Measurements from ENCODE around the gene ZFYVE21. TPM values are rescaled to one million over a fixed set of nuclear protein-coding genes. Genes with fewer than 3 reads are reported as not detected.

The ZFYVE21 gene
- polyA plus RNA-seq, 4 donors = 40.0 to 53.6 (median 42.1) TPM

DNA sequence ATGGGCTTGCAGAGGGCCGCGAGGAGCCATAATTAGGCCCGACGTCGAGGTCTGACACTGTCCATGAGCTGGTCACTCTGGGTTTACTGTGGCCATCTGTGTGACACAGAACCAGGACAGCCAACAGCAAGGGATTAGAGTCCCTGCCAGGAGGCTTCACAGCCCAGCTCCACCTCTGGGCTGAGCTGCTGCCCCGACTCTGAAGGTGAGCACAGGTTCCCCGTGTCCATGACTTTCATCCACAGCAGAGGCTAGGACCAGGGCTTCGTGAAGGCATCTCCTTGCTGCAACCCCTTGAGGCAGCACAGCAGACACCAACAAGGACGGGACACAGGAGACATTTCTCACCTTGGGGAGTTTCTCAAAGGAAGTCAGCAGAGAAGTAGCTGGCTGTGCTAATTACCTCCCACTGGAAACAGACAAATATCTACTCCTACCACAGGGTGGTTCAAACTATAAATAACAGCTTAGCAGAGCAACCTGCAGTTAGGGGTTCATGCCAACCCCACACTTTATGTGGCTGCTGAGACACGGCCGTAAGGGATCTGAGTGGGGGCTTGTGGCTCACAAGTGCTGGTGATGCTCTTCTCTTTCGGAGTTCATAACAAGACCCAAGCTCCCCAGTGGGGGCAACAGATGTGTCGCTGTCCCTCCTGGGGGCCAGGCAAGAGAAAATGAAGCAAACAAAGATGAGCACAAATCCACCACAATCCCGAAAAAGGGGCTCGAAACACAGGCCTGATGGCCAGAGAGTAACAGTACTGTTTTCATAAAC lies 29.2 kb downstream of the ZFYVE21 start:
- no peak overlapping the region for H3K4me3 ChIP-seq (ENCODE audit: low read depth in 1 of 3, low read length in 3 of 3)
- peaks cover 0 to 72% (median 8%) of the 10 kb centered on the region in 3 donors for H3K36me3 ChIP-seq (ENCODE audit: control insufficient read depth in 3 of 3, insufficient read depth in 2 of 3, low read depth in 1 of 3, low read length in 3 of 3)
- H3K4me1 ChIP-seq (ENCODE audit: control insufficient read depth in 3 of 3, insufficient read depth in 2 of 3, low read depth in 1 of 3, low read length in 2 of 3) = peaks cover 0 to 13% (median 0%) of the 10 kb centered on the region in 3 donors
- H3K9me3 ChIP-seq (ENCODE audit: control insufficient read depth in 2 of 2, insufficient read depth in 1 of 2, low read depth in 1 of 2, low read length in 1 of 2) = no peaks in the 10 kb centered on the region
- WGBS, 3 donors = 86 to 89% (median 87%) methylated on average over 15 of the region's 15 CpGs
- DNase-seq (no peak), FAIRE-seq (no peak)
- no peak overlapping the region for H3K27ac ChIP-seq (ENCODE audit: low read depth in 1 of 3, low read length in 2 of 3)
- H3K27me3 ChIP-seq (ENCODE audit: control insufficient read depth in 3 of 3, insufficient read depth in 3 of 3, low read length in 3 of 3) = no peaks in the 10 kb centered on the region

DNA sequence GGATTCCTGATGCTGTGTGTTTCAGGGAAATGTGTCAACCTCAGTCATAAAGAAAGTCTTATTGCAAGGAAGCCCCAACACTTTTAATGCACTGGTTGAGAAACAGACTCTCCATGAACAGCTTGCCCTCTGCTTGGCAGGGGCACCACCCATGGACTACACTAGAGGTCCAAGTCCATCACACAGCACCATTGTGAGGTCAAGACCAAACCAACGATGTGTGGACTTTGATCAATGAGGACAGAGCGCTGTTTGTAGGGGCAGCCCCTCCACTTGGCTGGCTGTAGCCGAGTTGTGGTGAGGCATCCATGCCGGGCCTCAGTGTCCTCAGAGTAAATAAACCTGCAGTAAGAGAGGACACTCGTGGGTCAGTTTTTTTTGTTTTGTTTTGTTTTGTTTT lies 29.8 kb downstream of the ZFYVE21 start:
- DNase-seq (peak; percentile 61 to 87), FAIRE-seq (no peak)
- H3K9me3 ChIP-seq (ENCODE audit: control insufficient read depth in 2 of 2, insufficient read depth in 1 of 2, low read depth in 1 of 2, low read length in 1 of 2) = no peaks in the 10 kb centered on the region
- no peak overlapping the region for H3K27ac ChIP-seq (ENCODE audit: low read depth in 1 of 3, low read length in 2 of 3)
- H3K27me3 ChIP-seq (ENCODE audit: control insufficient read depth in 3 of 3, insufficient read depth in 3 of 3, low read length in 3 of 3) = no peaks in the 10 kb centered on the region
- H3K4me3 ChIP-seq (ENCODE audit: low read depth in 1 of 3, low read length in 3 of 3) = no peak overlapping the region
- WGBS, 3 donors = 38 to 74% (median 49%) methylated on average over 5 of the region's 5 CpGs
- H3K36me3 ChIP-seq (ENCODE audit: control insufficient read depth in 3 of 3, insufficient read depth in 2 of 3, low read depth in 1 of 3, low read length in 3 of 3) = peaks cover 0 to 66% (median 5%) of the 10 kb centered on the region in 3 donors
- H3K4me1 ChIP-seq (ENCODE audit: control insufficient read depth in 3 of 3, insufficient read depth in 2 of 3, low read depth in 1 of 3, low read length in 2 of 3) = peaks cover 0 to 13% (median 0%) of the 10 kb centered on the region in 3 donors

GRCh38 chr14:103746701-103747100 lies 31.1 kb downstream of the ZFYVE21 start:
- Histone ChIP-seq H3K27me3 (ENCODE audit: control insufficient read depth in 3 of 3, insufficient read depth in 3 of 3, low read length in 3 of 3) (no peaks in the 10 kb centered on the region), H3K36me3 (ENCODE audit: control insufficient read depth in 3 of 3, insufficient read depth in 2 of 3, low read depth in 1 of 3, low read length in 3 of 3) (peaks cover 0 to 57% (median 3%) of the 10 kb centered on the region in 3 donors), H3K9me3 (ENCODE audit: control insufficient read depth in 2 of 2, insufficient read depth in 1 of 2, low read depth in 1 of 2, low read length in 1 of 2) (no peaks in the 10 kb centered on the region), H3K4me1 (ENCODE audit: control insufficient read depth in 3 of 3, insufficient read depth in 2 of 3, low read depth in 1 of 3, low read length in 2 of 3) (peaks cover 0 to 13% (median 0%) of the 10 kb centered on the region in 3 donors), H3K4me3 (ENCODE audit: low read depth in 1 of 3, low read length in 3 of 3) (no peak overlapping the region), H3K27ac (ENCODE audit: low read depth in 1 of 3, low read length in 2 of 3) (no peak overlapping the region)
- no peak for FAIRE-seq
- 90 to 95% (median 92%) methylated on average over 10 of the region's 10 CpGs for WGBS, 3 donors
- DNase-seq = no peak

DNA sequence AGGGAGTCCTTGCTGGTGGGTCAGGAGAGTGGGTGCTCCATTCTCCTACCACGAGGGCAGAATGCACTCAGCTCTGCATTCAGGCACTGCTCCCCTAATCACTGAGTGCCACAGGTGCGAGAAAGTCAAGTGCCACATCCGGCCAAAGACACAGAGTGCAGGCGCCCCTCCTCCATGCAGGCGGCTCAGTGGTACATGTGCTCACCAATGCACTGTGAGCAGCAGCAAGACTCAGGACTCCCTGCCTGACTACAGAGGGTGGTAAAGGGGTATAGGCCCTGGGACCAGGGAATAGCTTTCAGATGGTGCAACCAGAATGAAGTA lies 32.9 kb downstream of the ZFYVE21 start:
- WGBS, 3 donors = 72 to 81% (median 76%) methylated on average over 5 of the region's 5 CpGs
- no peak for DNase-seq
- H3K27ac ChIP-seq (ENCODE audit: low read depth in 1 of 3, low read length in 2 of 3) = no peak overlapping the region
- peaks cover 0 to 50% (median 2%) of the 10 kb centered on the region in 3 donors for H3K36me3 ChIP-seq (ENCODE audit: control insufficient read depth in 3 of 3, insufficient read depth in 2 of 3, low read depth in 1 of 3, low read length in 3 of 3)
- no peaks in the 10 kb centered on the region for H3K27me3 ChIP-seq (ENCODE audit: control insufficient read depth in 3 of 3, insufficient read depth in 3 of 3, low read length in 3 of 3)
- H3K9me3 ChIP-seq (ENCODE audit: control insufficient read depth in 2 of 2, insufficient read depth in 1 of 2, low read depth in 1 of 2, low read length in 1 of 2) = no peaks in the 10 kb centered on the region
- H3K4me1 ChIP-seq (ENCODE audit: control insufficient read depth in 3 of 3, insufficient read depth in 2 of 3, low read depth in 1 of 3, low read length in 2 of 3) = peaks cover 0 to 10% (median 0%) of the 10 kb centered on the region in 3 donors
- H3K4me3 ChIP-seq (ENCODE audit: low read depth in 1 of 3, low read length in 3 of 3) = no peak overlapping the region
- no peak for FAIRE-seq

DNA sequence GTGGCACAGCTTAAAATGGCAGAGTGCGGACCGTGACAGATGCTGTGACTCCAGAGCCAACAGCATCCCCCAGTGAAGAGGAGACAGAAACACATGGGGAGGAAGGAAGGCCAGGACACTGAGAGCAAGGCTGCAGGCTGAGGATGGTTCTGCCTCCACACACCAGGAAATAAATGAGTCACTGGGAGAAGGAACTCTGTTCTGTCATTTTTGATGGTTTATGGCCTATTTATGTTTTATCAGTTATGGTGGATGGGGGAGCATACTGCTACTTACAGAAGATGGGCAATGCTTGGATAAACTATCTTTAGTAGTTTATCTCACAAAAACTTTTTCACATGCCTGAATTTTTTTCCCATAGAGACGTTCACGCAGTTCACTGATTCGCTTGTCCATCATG lies 33.8 kb downstream of the ZFYVE21 start:
- Histone ChIP-seq H3K27ac (ENCODE audit: low read depth in 1 of 3, low read length in 2 of 3) (no peak overlapping the region), H3K9me3 (ENCODE audit: control insufficient read depth in 2 of 2, insufficient read depth in 1 of 2, low read depth in 1 of 2, low read length in 1 of 2) (no peaks in the 10 kb centered on the region), H3K27me3 (ENCODE audit: control insufficient read depth in 3 of 3, insufficient read depth in 3 of 3, low read length in 3 of 3) (no peaks in the 10 kb centered on the region), H3K4me1 (ENCODE audit: control insufficient read depth in 3 of 3, insufficient read depth in 2 of 3, low read depth in 1 of 3, low read length in 2 of 3) (peaks cover 0 to 10% (median 0%) of the 10 kb centered on the region in 3 donors), H3K4me3 (ENCODE audit: low read depth in 1 of 3, low read length in 3 of 3) (no peak overlapping the region), H3K36me3 (ENCODE audit: control insufficient read depth in 3 of 3, insufficient read depth in 2 of 3, low read depth in 1 of 3, low read length in 3 of 3) (peaks cover 0 to 51% (median 2%) of the 10 kb centered on the region in 3 donors)
- 88 to 90% (median 88%) methylated on average over 5 of the region's 5 CpGs for WGBS, 3 donors
- no peak for FAIRE-seq
- DNase-seq = peak; percentile 48 to 61

GRCh38 chr14:103749860-103750259 lies 34.2 kb downstream of the ZFYVE21 start:
- Histone ChIP-seq H3K4me1 (ENCODE audit: control insufficient read depth in 3 of 3, insufficient read depth in 2 of 3, low read depth in 1 of 3, low read length in 2 of 3) (peaks cover 0 to 9% (median 0%) of the 10 kb centered on the region in 3 donors), H3K27me3 (ENCODE audit: control insufficient read depth in 3 of 3, insufficient read depth in 3 of 3, low read length in 3 of 3) (no peaks in the 10 kb centered on the region), H3K27ac (ENCODE audit: low read depth in 1 of 3, low read length in 2 of 3) (no peak overlapping the region), H3K4me3 (ENCODE audit: low read depth in 1 of 3, low read length in 3 of 3) (no peak overlapping the region), H3K9me3 (ENCODE audit: control insufficient read depth in 2 of 2, insufficient read depth in 1 of 2, low read depth in 1 of 2, low read length in 1 of 2) (no peaks in the 10 kb centered on the region), H3K36me3 (ENCODE audit: control insufficient read depth in 3 of 3, insufficient read depth in 2 of 3, low read depth in 1 of 3, low read length in 3 of 3) (peaks cover 0 to 47% (median 2%) of the 10 kb centered on the region in 3 donors)
- DNase-seq = peak in 1 of 2 donors; percentile 28
- FAIRE-seq = no peak
- 74 to 85% (median 80%) methylated on average over 5 of the region's 5 CpGs for WGBS, 3 donors

GRCh38 chr14:103753774-103754173 lies 38.2 kb downstream of the ZFYVE21 start:
- Histone ChIP-seq H3K27ac (ENCODE audit: low read depth in 1 of 3, low read length in 2 of 3) (no peak overlapping the region), H3K27me3 (ENCODE audit: control insufficient read depth in 3 of 3, insufficient read depth in 3 of 3, low read length in 3 of 3) (no peaks in the 10 kb centered on the region), H3K4me1 (ENCODE audit: control insufficient read depth in 3 of 3, insufficient read depth in 2 of 3, low read depth in 1 of 3, low read length in 2 of 3) (peaks cover 0 to 2% (median 0%) of the 10 kb centered on the region in 3 donors), H3K9me3 (ENCODE audit: control insufficient read depth in 2 of 2, insufficient read depth in 1 of 2, low read depth in 1 of 2, low read length in 1 of 2) (no peaks in the 10 kb centered on the region), H3K36me3 (ENCODE audit: control insufficient read depth in 3 of 3, insufficient read depth in 2 of 3, low read depth in 1 of 3, low read length in 3 of 3) (peaks cover 0 to 21% (median 3%) of the 10 kb centered on the region in 3 donors), H3K4me3 (ENCODE audit: low read depth in 1 of 3, low read length in 3 of 3) (no peak overlapping the region)
- WGBS, 3 donors = 83 to 87% (median 86%) methylated on average over 9 of the region's 9 CpGs
- DNase-seq = no peak
- FAIRE-seq = no peak

GRCh38 chr14:103755060-103755459 lies 39.5 kb downstream of the ZFYVE21 start:
- no peak overlapping the region for H3K27ac ChIP-seq (ENCODE audit: low read depth in 1 of 3, low read length in 2 of 3)
- 85 to 92% (median 87%) methylated on average over 6 of the region's 6 CpGs for WGBS, 3 donors
- H3K4me3 ChIP-seq (ENCODE audit: low read depth in 1 of 3, low read length in 3 of 3) = no peak overlapping the region
- H3K9me3 ChIP-seq (ENCODE audit: control insufficient read depth in 2 of 2, insufficient read depth in 1 of 2, low read depth in 1 of 2, low read length in 1 of 2) = no peaks in the 10 kb centered on the region
- H3K4me1 ChIP-seq (ENCODE audit: control insufficient read depth in 3 of 3, insufficient read depth in 2 of 3, low read depth in 1 of 3, low read length in 2 of 3) = no peaks in the 10 kb centered on the region
- no peaks in the 10 kb centered on the region for H3K27me3 ChIP-seq (ENCODE audit: control insufficient read depth in 3 of 3, insufficient read depth in 3 of 3, low read length in 3 of 3)
- peaks cover 0 to 17% (median 3%) of the 10 kb centered on the region in 3 donors for H3K36me3 ChIP-seq (ENCODE audit: control insufficient read depth in 3 of 3, insufficient read depth in 2 of 3, low read depth in 1 of 3, low read length in 3 of 3)
- DNase-seq (no peak), FAIRE-seq (no peak)

Measured in small intestine (tissue), 7 donors.